ENCODE measurements around the gene SPX.
A peak's percentile ranks its signal among the peaks of the same experiment; 100 is the strongest.

Gene SPX, protein sequence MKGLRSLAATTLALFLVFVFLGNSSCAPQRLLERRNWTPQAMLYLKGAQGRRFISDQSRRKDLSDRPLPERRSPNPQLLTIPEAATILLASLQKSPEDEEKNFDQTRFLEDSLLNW

DNA sequence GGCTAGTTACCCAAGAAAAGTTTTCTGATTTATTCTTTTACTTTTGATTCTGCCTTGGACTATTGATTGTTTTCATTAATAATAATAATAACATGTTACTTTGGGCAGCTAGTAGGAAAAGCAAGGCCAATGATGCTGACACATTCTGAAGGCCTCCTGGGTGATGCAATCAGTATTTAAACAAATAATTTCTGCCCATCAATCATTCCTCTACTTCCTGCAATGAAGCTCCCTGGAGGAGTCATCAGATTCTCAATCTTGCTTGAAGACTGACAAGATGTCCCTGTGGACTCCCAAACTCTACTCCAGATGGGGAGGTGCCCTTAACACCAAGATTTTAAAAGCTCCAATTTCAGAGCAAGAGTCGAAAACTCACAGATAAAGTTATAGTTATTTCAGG, at the start of gene SPX:
SPX (plus strand) TSS at position 244 of the 400 bp plus-strand sequence. CDS start 177 bp downstream, outside the sequence.
- DNase-seq = no peak

DNA sequence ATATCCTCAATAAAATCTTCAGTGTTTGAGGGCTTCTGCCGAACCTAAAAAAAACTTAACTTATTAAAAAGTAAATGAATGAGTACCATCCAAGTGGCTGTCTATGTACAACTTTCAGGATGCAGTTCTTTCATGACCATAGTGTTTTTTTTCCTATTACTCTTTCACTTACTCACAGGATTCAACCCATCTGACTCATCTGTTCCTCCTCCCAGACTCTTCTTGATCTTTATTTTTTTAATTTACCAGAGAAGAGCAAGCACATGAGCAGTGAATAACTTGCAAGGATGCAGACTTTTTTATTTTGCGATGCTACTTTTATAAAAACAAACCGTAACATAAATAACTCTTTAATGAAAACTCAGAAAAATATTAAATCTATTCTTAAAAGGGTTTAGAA, 49.1 kb upstream of the SPX start:
- no peak for DNase-seq

DNA sequence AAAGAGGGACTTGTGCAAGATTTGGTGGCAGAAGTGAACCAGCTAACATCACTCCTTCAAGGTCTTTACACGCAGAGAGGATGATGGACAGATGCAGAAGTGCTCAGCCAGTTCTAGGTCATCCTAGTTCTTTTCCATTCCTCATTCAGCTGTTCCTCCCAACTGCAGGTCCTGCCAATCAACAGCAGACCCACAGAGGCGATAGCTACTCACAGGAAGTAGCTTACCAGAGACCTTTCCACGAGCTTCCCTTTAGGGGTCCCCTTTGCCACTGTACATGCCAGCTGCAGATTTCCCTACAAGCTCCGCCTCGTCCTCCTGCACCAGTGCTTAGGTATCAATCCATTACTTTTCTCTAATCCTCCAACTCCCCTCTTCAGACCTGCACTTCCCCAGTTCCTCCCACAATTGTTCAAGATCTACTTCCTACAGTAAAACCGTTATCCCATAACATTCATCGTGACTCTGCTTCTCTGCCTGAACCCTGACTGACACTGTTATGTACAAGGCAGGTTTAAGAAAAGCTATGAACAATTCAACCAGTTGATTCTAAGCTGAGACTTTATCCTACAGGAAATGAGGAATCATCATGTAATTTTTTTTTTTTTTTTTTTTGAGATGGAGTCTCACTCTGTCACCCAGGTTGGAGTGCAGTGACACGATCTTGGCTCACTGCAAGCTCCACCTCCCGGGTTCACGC, 47.2 kb upstream of the SPX start:
- no peak for DNase-seq

DNA sequence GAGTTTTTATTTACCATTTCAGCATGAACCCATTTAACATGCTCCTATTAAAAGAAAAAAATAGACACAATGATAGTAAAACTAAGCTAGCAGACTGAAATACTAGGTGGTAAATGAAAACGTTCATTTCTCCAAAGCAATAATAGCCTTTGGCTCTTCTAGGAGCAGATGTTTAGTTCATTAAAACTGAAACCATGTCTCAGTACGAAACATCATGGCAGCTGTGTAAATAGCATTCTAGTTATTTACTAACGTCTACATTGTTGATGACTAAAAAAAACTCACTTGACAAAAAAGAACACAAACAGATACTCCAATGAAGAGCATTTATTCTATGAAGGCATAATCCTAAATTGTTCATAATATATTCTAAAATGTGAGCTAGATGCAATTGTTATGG, 42.6 kb upstream of the SPX start:
- DNase-seq = no peak

DNA sequence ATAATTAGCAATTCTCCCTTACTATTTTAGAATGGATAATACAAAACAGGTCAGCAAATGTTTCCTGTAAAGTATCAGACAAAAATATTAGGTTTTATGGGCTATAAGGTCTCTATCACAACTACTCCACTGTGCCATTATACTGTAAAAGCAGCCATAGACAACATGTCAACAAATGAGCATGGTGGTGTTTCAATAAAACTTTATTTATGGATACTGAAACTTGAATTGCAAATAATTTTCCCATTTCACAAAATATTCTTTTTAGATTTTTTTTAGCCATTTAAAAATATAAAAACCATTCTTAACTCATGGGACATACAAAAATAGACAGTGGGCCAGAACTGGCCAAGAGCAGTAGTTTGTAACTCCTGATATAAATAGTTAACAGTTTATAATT, 40.1 kb upstream of the SPX start:
- no peak for DNase-seq

GRCh38 chr12:21499765-21500164, 26.3 kb upstream of the SPX start:
- DNase-seq = no peak

DNA sequence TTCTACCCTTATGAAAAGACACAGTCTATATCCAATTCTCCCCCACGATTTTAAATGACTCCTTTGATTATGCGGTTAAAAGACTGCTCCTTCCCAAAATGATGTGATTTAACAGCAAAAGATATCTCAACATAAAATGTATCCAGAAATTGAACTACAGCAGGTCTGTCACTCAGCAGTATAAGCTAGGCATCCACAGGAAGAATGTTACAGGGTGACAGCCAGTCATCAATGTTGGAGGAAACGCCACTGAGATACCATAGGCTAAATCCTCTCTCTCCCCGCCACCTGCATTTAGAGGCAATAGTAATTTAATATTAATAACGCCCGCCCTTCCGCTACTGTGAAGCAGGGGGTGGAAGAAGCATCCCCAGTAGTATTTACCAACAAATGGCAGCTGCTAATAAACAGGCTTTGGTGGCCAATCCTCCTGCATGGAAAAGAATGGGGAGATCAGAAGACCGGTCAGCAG, 25.3 kb upstream of the SPX start:
- no peak for DNase-seq

DNA sequence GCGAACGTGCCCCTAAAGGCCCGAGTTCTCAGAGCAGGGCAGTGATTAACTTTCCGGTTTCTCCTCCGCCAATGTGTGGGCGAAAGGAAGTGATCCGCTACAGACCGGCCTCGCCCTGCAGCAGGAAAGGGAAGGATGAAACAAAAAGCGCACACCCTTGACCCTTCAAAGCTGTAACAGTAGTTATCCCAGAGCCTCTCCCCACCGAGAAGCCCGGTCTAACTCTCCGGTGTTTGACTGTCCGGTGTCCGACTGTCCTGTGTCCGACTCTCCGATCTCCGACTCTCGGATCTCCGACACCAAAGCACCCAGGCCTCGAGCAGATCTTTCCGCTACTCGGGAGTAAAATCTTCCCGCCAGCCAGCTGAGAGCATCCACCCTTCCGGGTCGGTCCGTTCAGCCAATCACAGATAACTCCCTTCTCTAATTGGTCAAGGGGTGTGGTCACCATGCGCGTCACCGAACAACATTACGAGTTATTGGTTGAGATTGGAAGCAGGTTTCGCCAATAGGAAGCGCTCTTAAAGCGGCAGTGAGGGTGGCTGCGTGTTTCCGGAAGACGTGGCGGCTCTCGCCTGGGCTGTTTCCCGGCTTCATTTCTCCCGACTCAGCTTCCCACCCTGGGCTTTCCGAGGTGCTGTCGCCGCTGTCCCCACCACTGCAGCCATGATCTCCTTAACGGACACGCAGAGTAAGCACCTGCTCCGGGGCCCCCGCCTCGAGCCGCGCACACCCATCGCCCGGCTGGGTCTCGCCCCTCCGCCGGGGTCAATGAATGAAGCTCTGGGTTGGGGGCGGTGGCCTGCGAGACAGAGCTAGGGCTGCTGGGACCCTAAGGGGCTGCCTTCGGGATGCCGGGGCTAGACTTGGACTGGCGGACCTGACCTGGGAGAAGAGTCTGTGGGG, 24.6 kb upstream of the SPX start, which contains the start of the genes GOLT1B and RECQL:
GOLT1B (plus strand) TSS at position 532 of the 906 bp plus-strand sequence; CDS start at position 667, 135 bp downstream.
RECQL (minus strand) TSS at position 378 of the 906 bp plus-strand sequence. CDS start 2,065 bp downstream, outside the sequence.
- DNase-seq = peak; percentile 91

DNA sequence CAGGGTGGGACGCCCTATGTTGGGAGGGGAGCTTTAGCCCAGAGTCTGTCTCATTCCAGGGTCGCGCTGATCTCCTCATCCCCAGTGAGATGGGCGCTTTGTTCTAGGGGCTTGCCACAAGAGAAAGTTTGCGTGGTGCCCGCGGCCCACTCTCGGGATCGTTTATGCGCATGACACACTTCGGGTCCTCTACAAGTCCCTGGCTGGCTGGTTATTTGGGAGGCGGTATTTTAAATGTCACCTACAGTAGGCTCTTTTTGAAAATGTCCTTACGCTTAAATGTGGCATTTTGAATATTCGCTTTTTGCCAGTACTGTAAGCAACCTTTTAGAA, 24.0 kb upstream of the SPX start:
- no peak for DNase-seq

DNA sequence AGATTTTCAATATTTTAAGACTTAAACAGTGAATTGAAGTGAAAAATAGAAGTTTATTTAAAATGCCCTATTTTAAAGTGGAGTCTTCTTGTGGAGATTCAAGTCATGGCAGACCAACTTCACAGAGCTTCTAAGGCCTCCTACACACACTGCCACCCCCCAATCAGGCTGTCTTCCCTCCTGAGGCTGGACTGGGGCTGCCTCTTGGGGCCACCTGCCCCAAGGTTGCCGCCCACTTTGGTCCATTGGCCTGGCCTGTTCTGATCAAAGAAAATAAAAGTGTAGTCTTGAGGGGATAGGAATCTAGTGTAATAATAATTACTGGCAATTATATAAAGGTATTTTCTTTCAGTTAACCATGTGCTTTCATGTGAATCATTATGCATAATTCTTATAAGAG, 23.2 kb upstream of the SPX start:
- DNase-seq = no peak

DNA sequence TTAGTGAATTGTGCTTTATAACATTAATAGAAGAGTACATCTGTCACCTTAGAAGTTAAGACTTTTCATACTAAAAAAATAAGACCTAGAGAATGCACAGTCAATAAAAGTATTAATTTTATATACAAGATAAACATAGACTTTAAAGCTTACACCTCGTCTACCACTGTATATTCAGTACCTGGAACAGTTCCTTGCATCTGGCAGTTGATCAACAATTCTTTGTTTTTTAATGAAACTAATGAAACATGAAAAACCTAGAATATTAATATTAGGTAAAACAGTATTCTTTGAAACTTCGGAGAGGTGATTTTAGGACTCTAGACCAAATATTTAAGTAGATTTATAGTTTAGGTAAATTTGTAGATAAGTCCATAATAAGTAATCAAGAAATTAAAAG, 20.2 kb upstream of the SPX start:
- no peak for DNase-seq

GRCh38 chr12:21507849-21508248, 18.2 kb upstream of the SPX start:
- DNase-seq = no peak

GRCh38 chr12:21509768-21510167, 16.3 kb upstream of the SPX start:
- DNase-seq = no peak

- no peak for DNase-seq
Observed at GRCh38 chr12:21516281-21516680, 9.8 kb upstream of the SPX start.

DNA sequence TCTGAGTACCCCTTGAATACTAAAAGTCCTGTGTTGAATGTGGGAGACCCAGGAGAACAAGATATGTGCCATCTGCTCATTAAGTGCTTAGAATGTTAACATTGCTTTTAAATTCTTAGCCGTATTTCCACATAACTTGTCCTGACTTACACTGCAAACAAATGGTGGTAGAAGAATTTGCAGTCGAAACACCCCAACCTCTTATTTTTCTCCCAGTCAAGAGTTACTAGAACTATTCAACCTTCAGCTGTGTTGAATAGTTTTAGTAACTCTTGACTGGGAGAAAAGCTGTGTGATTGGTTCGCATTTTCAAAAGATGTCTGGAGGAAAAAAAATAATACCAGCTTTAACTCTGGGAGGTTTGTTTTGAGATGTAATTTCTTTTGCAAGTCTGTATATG, 7.6 kb upstream of the SPX start:
- DNase-seq = no peak

- no peak for DNase-seq
Observed at GRCh38 chr12:21521541-21521940, 4.6 kb upstream of the SPX start.

DNA sequence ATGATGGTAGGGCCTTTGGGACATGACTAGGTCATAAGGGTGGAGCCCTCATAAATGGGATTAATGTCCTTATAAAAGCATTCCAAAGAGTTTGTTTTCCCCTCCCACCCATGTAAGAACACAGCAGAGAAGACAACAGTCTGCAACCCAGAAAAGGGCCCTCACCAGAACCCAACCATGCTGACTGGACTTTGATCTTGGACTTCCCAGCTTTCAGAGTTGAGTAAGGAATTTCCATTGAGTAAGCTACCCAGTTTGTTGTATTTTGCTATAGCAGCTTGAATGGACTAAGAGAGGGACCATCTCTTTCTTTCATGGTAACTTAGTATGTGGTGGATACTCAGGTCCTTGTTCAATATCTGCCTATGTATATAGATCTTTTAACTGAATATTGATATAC, 2.9 kb upstream of the SPX start:
- DNase-seq = no peak

DNA sequence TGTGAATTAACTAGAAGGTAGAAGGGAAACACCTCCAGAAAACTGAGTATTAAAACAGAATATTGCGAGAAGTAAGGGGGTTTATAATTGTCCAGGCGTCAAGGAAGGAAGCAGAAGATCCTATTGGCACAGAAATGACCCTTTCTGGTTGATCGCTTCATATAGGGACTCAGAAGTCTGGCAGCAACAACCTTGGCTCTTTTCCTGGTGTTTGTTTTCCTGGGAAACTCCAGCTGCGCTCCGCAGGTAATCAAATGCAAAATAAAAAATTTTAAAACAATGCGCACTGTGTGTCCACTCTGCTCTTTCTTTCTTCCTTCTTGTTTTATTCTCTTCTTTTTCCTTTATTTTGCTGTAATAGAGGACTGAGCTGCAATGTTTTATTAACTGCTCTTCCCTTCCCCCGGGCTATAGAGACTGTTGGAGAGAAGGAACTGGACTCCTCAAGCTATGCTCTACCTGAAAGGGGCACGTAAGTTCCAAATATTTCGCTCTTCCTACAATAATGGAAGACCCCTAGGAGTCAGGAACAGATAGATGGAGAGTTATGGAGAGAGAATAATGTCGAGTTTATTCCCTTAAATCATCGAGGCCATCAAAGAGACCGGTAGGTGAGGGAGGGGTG, 737 bp downstream of the SPX start:
- no peak for DNase-seq

DNA sequence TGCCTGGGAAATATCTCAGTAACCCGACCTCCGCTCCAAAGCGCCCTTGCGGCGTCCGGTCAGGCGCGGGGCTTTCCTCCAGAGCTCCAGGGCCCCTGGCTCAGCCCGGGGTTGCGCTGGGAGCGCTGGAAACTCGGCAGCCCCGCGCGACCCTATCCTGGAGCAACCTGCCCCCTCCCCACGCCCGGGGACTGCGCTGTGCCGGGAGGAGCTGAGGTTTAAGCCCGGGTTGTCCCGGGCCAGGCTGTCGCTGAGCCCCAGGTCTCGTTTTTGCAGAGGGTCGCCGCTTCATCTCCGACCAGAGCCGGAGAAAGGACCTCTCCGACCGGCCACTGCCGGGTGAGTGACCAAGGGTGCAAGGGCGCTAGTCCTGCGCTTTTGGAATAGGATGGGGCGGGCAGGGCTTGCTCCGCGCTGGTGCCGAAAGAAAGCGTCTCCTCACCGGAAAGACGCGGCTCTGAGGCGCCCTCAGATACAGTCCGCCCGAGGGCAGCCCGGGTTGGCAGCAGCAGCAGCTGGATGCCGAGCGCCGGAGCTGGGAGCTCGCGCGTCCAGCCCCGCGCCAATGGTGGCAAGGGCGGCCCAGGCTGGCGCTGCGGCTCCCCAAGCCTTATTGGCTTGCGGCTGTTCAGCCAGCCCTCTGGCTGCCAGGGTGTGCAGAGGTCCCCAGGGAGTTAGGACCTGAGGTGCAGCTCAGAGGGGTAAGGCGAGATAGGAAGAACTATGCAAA, 1.5 kb downstream of the SPX start:
- DNase-seq = no peak

DNA sequence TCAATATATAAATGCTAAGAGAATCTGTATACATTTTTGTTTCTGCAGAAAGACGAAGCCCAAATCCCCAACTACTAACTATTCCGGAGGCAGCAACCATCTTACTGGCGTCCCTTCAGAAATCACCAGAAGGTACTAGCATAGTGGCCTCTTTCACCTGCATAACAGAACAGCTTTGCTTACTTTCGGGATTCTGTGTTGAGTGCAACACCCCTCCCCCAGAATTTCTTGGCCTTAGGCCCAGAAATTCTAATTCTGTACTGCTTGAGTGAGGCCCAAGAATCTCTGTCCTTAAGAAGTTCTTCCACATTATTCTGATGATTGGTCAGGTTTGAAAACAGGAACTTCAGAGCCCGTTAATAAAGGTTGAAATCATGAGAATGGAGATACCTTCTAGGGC, 2.9 kb downstream of the SPX start:
- DNase-seq = no peak

- no peak for DNase-seq
Observed at GRCh38 chr12:21529456-21529855, 3.4 kb downstream of the SPX start.

DNA sequence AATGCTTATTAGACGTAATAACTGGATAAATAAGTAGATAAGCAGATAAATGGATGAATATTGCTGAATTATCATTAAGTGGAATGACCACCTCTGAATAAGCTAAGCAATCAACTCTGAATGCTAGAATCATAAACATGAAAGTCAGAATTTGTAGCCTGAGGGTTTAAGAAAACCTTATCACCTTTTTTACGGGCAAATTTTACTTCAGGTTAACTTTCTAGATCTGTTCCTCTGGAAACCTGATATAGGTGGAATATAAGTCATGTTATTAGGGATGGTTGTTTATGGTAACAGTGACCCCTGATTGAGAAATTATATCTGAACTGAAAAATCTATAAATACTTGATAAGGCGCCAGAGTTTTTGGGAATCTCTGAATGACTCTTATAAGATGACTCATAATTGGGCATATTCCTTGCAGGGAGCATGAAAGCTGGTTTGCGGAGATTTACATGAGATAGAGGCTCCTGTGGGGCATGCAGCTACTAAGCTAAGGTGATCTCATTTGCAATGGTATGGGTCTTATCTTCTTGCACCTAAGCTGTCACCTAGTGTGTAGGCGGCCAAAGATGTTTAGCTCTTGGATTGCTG, 12.1 kb downstream of the SPX start:
- DNase-seq = no peak

Measured in SIG-M5 (cell line).